ENCODE measurements around the gene RREB1.
"Not testable (repeated sequence)": the region's sequence is repeated elsewhere in the genome, so short reads cannot be mapped to it uniquely, and the experiment has no call there.

Gene RREB1

DNA sequence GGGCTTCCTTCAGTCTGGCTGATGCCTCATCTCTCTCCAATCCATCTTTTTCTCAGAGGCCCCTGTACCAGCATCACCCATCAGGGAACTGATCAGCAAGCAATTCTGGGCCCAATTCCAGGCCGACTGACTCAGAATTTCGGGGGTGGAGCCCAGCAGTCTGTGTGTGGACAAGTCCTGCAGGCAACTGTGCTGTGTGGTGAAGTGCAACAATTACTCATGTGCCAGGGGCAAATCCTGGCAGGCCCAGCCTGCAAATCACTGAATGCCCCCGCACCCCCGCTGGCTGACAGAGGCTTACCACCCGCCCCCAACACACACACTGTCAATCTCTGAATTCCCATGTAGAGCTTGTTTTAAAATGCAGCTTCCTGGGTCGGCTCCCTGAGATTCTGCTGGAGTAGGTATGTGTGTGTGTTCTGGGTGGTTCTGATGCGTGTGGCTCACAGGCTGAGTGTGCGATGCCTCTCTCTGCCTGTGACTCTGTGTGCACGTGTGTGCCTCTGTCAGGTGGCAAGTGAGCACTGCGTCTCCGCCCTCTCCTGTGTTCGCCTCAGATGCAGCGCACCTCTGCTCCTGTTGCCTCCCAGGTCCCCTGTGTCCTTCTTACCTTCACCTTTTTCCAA is 159.8 kb downstream of the RREB1 start:
- DNase-seq: peak; percentile 25 to 37

DNA sequence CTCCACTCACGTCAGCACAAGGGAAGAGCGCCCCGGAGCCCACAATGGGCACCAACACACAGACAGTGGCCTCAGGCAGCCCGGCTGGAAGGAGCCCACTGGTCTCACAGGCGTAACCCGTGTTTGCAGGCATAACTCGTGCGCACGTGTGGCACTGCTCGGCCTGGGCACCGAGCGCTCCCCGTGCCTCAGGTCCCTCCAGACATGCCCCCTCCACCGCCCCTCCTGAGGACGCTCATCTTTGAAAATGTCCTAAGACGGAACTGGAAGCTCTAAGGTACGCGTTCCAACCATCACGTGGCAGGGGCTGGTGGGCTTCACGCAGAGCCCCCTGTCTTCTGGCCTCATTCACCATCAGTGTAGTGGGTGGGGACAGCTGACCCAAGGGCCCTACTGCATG is 160.6 kb downstream of the RREB1 start:
- no peak for DNase-seq

DNA sequence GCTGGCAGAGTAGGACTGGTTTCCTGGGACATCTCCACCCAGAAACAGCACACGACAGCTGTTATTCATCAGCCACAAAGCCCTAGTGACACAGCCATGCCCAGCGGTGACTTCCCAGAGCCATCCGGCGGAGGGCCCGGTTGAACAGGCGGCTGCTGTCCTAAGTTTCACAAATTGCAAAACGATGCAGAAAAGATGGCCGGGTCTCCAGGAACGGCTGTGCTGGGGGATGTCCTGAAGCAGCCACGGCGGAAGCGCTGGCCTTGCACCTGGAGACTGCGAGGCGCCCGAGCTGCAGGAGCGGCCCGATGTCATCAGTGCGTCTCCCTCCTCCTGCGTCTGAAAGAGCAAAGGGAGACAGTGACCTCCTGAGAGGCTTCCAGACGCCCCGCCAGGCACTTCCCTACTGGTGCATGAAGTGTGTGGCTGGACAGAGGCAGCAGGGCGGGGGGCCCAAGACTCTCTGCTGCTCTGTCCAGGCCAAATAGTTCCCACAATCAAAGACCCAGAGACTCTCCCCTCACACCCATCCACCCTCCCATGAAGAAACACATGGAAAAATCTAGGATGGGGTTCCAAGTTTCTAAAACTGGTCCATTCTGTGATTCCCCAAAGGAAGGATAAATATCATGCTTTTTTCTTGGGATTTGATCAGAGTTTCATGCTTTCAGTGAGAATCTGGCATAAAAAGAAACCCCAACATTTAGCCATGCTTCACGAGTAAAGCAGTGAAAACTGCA is 161.2 kb downstream of the RREB1 start:
- no peak for DNase-seq

DNA sequence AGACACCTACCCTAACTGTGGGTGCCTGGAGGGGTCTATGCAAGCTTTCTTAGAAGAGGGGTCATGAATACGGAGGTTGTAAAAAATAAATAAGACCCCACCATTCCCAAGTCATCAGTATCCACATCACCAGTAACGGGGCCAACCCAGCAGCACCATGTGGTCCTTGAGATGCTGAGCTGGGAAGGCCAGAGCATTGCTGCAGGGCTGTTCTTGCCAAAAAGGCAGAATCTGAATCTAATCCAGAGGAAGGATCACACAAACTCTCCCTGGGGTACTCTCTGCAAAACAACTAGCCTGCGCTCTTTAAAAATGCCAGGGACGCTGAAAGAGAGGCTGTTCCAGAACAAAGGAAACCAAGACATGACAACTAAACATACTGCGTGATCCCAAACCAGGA is 162.1 kb downstream of the RREB1 start:
- no peak for DNase-seq

DNA sequence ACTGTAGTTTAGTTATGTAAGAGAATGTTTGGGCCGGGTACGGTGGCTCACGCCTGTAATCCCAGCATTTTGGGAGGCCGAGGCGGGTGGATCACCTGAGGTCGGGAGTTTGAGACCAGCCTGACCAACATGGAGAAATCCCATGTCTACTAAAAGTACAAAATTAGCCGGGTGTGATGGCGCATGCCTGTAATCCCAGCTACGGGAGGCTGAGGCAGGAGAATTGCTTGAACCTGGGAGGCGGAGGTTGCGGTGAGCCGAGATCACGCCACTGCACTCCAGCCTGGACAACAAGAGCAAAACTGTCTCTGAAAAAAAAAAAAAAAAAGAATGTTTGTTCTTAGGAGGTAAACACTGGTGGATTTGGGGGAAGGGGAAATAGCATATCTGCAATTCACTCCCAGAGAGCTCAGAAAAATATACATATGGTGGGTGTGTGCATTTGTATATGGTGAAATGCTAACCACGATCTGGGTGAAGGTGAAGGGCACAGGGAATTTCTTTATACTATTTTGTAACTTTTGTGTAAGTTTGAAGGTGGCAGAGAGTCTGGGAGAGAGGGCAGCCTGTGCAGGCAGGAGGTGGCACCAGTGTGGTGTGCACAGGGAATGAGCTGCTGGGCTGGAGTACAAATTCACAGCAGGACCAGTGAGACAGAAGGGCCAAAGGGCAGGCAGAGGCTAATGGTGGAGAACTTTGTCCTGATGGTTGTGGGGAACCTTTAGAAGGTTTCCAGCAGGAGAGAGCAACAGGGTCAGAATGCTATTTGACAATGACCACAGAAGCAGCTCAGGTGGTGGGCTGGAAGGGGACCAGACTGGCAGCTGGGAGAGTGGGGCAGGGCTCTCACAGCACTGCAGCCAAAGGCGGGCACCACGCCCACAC is 162.8 kb downstream of the RREB1 start:
- DNase-seq: no peak

DNA sequence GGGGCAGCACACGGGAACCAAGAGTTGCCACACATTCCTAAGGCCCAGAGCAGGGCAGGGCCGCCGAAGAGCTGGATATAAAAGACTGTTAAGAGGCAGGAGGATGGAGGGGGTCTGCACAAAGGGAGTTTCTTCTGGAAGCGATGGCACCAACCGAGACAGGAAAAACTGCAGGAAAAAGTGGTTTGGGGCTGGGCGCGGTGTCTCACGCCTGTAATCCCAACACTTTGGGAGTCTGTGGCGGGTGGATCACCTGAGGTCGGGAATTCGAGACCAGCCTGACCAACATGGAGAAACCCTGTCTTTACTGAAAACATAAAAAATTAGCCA is 163.4 kb downstream of the RREB1 start:
- no peak for DNase-seq

DNA sequence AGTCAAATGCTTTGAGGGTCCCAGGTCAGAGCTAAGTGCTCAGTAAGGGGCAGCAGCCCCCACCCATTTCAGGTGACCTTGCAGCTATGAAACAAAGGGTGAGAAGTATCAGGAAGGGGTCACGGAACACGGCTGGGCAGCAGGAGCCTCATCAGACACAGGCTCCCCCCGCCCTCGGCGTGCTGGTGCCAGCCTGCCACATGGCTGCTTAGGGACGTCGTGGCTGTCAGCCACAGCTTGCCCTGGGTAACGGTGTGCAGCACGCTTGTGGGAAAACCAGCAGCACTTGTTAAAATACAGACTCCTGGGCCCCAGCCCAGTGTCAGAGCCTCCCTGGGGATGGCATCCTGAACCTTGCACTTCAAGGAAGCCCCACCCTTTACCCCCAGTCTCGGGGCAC is 165.9 kb downstream of the RREB1 start:
- no peak for DNase-seq

DNA sequence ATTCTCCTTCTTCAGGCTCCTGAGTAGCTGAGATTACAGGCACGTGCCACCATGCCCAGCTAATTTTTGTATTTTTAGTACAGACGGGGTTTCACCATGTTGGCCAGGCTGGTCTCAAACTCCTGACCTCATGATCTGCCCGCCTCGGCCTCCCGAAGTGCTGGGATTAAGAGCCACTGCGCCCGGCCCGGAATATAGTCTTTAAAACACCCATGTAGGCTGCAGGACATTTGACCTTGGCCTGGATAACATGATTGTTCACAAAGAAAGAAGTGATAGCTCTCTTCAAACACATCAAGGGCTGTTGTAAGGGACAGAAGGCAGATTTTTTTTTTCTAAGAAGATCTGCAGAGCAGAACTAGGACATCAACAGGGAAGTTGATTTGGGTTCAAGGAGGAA is 166.8 kb downstream of the RREB1 start:
- not testable (repeated sequence) for DNase-seq

DNA sequence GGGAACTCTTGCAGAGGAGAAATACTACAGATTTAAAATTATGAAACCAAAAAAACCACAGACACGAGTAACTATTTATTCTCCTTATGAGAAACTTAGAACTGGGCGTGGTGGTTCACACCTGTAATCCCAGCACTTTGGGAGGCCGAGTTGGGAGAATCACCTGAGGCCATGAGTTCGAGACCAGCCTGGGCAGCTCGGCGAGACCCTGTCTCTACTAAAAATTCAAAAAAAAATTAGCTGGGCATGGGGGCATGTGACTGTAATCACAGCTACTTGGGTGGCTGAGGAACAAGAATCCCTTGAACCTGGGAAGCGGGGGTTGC is 168.4 kb downstream of the RREB1 start:
- DNase-seq: no peak

DNA sequence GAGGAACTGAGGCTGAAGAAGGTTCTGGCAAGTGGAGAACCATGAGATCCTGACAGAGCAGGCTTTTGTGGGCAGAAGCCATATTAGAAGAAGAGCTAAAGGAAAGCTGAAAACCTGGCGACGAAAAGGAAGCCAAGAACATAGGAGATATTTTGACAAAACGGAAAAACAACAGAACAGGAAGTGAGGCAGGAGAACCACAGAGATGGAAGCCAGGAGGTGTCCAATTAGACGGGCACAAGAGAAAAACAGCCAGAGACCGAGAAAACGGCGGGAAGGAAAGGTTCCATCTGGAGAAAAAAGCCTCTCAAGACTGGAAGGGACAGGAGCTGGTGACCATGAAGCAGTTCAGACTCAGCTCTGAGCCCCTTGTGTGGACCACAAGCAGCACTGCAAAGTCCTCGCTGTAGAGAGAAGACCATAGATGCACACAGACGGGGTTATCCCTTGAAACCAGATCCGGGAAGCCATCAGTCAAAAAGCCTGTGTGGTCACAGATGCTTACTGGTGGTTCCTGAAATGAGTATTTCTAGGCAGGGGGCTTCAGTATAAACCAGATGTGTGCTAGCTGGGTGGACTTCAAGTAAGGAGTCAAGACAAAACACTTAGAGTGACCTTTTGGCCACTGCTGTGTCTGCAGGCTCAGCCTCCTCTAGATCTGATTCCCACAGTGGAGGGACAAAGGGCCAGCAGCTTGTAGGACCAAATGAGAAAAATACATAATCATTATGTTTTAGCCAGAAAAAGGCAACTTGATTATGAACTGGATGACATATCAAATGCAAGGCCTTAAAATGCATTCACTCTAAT is 174.5 kb downstream of the RREB1 start:
- no peak for DNase-seq

DNA sequence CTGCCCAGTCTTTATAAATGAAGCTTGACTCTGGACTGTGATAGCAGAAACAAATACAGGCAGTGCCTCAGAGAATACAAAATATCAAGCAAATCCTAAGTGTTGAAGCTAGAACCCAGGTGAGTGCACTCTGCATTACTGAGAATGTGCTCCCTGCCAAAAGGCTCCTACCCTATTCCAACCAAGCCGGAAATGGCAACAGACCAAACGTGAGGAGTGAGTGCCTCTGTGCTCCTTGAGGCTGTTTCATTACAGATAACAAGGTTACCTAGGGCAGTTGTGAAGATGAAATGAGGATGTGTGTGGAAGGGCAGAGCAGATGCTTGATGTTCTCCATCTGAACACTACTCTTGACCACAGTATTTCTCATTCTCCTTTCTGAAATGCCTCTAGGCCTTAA is 175.9 kb downstream of the RREB1 start:
- no peak for DNase-seq

DNA sequence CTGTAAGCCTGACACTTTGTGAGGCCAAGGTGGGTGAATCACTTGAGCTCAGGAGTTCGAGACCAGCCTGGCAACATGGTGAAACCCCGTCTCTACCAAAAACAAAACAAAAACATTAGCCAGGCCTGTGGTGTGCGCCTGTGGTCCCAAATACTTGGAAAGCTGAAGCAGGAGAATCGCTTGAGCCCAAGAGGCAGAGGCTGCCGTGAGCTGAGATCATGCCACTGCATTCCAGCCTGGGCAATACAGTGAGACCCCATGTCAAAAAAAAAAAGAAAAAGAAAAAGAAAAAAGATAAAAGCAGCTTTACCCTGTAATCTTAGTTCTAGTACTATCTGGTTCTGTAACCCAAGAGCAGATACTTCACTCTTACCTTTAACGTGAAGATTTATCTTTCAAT is 177.7 kb downstream of the RREB1 start:
- no peak for DNase-seq

DNA sequence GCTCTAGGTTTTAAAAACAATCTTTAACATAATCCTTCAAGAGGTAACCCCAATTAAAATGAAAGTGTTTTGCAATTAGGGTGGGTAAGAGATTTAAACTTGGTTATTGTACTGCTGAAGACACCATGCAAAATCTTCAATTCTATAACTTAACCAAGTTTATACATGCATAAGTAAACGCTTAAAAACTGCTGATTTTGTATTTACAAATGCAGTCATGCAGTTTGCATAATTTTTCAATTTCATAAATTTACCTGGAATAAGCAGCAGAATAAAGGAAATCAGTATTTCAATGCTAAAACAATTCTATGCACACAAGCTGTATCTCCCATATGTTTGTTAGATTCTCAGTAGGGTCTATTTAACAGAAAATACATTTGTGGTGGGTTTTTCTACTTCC is 182.3 kb downstream of the RREB1 start:
- DNase-seq: no peak

DNA sequence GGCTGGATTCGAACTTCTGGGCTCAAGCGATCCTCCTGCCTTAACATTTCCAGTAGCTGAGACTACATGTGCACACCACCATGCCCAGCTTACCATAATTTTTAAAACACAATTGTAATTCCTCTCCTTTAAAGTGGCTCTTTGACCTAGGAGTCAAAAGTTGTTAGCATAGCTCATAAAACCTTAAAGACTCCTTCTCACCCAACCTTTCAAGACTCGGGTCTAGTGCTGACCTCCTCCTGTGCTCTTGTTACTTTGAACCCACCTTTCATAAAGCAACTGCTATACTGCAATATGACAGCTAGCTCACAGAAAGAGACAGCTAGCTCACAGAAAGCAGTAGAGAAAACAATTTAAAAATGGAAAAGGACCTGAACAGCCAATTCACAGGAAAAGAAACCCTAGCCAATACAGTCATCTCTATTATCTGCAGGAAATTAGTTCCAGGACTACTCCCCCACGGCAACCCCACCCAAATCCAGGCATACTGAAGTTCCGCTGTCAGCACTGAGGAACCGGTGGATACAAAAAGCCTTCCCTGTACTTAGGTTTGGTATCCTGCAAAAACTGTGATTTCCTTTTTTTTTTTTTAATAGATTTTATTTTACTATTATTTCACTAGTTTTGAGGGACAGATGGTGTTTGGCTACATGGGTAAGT is 185.0 kb downstream of the RREB1 start:
- no peak for DNase-seq

DNA sequence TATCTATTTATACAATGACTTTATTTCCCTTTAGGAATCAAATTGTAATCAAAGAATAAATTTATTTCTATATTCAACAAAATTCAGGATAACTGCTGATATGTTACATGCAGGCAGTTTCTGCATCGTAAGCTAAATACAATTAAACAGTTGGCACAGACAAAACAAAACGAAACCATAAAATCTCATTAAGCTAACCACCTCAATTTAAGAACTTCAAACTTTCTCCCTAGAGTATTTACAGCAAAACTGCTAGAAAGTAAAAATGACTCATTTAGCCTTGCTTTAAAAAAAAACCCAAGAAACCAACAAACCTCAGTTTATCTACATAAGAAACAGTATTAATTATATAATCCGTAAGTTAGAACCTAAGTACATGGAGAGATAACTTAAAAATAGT is 188.2 kb downstream of the RREB1 start:
- DNase-seq: no peak

DNA sequence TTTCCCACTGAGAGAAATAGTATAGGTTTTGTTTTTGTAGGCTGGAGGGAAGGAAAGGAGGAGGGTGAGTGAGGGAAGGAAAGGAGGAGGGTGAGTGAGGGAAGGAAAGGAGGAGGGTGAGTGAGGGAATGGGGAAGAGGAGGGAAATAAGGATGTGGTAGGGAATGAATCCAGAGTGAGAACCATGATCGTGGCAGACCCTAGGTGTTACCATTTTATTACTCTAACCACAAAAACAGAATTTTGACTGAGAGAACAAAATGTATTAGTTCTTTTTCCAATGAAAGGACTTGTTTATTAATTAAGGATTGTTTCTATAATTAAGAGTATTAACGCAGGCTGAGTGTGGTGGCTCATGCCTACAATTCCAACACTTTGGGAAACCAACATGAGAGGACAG is 188.8 kb downstream of the RREB1 start:
- no peak for DNase-seq

DNA sequence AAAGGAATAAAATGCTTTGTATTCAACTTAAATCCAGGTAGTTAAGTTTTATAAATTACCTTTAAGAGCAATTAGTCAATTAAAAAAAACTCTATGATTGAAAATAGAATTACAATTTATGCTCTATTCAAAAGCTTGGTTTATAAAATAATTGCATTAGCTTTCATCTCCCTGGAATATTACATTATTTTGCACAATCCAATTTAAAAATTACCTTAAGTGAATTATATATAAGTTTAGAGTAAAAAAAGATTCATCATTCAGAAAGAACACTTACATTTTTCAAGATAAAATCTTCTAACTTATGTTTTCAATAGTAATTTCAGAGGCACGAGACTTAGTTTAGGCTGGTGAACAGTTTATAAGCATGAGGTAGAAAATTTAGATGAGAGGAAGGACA is 190.4 kb downstream of the RREB1 start:
- DNase-seq: no peak

DNA sequence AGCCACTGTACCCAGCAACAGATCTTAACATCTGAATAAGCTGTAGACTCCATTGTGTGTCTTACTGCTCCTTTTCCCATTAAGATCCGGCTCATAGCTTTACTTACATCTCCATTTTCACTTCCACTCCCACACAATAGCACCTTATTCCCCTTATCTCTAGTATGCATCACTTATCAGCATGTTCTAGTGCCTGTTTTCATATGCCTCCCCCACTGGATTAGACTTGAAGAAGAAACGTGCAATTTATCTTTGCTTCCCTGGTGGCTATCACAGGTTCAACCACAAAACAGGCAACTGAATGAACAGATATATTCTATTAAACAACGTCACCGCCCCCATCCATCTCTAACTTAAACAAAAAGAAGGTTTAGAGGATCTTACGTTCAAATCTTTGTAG is 193.2 kb downstream of the RREB1 start:
- DNase-seq: no peak
